ENCODE data around the gene SUSD3.

- TF ChIP-seq POLR2AphosphoS5 (IDR thresholded peaks at IDR 0.05; ENCODE audit: low read depth, low read length) (no peak), CTCF (IDR thresholded peaks at IDR 0.05) (no peak), REST (IDR thresholded peaks at IDR 0.05; ENCODE audit: insufficient read depth in 1 of 2, low read depth in 2 of 2, low read length in 1 of 2) (no peak), TCF7L2 (IDR thresholded peaks at IDR 0.05; ENCODE audit: low read depth, low read length) (no peak), SIN3A (IDR thresholded peaks at IDR 0.05; ENCODE audit: borderline replicate concordance, insufficient read depth, low read depth, low read length) (no peak)
These were observed 13.0 kb downstream of the SUSD3 start for GRCh38 chr9:93071464-93071863.
